GM21447 (cell line): Measurements from ENCODE around the gene SAMSN1.

Experiments
- ATAC-seq: cut with Tn5 transposase; IDR thresholded peaks from one replicate; pipeline ENCODE4 v1.9.1; 2021; ENCODE audit not compliant: unreplicated experiment

SAMSN1 gene

DNA sequence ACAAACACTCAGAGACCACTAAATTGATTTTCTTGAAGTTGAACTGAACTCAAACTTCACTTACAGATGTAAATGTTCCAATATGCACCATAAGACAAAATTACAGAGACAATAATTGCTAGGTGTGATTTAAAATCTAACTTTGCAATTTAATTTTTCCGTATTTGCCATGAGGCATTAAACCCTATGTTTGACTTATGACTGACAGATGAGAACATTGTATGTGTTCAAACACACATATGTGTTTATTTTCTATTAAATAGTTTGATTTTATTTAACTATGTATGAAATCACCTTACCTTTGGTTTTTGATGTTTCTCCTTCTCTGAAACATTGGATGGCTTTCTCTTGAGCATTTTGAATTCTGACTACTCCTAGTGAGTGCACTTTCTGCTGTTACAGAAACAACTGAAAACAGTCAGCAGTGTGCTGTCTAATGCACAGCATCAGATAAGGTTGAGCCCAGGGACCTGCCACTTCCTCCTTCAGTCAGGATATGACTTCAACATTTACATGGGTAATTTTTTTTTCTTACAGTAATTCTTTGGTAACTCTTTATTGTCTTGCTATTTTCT lies at the start of gene SAMSN1:
Gene SAMSN1 (minus strand): TSS at position 410 of the 575 bp plus-strand sequence. CDS start 54 bp downstream, at position 356.
- peak; percentile 77 for ATAC-seq

DNA sequence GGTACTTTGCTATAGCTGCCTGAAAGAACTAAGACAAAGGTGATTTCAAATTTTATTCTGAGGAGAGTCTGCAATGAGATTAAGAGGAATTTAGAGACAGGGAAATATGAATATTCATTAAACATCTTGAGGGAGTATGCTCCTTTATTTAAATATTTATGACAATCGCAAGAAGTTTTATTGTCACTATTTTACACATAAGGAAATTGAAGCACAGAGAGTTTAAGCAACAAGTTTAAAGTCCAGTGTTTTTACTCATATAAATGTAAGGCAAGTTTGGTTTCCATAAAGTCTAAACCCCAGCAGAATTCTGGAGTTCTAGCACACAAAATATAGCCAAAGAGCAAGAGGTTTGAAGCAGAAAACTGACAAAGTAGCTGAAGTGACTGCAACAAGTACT lies 49.3 kb upstream of the SAMSN1 start:
- ATAC-seq = no peak

DNA sequence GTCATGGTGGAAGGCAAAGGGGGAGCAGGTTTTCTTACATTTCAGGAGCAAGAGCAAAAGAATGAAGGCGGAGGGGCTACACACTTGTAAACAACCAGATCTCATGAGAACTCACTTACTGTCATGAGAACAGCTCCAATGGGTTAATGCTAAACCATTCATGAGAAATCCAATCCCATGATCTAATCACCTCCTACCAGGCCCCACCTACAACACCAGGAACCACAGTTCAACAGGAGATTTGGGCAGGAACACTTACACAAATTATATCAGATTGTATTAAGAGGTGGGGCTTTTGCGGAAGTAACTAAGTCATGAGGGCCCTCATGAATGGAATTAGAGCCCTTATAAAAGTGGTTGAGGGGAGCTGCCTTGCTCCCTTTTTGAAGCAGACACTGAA lies 48.9 kb upstream of the SAMSN1 start:
- ATAC-seq = no peak

DNA sequence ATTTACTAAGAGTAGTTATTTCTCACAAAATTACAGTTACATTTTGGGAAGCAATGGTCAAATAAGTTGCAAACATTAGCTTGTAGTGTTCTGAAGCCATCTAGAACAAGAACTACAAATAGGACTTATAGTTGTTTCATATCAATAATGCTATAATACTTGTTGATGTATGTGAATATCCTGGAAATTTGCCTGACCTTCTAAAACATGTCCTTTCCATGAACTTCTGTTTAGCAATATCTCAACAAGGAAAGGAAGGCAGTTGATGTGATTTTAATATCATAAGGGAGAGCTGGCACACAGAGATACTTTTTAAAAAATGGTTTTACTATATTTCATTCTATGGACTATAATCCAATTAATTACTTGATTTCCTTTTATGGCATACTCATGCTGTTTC lies 47.1 kb upstream of the SAMSN1 start:
- no peak for ATAC-seq

DNA sequence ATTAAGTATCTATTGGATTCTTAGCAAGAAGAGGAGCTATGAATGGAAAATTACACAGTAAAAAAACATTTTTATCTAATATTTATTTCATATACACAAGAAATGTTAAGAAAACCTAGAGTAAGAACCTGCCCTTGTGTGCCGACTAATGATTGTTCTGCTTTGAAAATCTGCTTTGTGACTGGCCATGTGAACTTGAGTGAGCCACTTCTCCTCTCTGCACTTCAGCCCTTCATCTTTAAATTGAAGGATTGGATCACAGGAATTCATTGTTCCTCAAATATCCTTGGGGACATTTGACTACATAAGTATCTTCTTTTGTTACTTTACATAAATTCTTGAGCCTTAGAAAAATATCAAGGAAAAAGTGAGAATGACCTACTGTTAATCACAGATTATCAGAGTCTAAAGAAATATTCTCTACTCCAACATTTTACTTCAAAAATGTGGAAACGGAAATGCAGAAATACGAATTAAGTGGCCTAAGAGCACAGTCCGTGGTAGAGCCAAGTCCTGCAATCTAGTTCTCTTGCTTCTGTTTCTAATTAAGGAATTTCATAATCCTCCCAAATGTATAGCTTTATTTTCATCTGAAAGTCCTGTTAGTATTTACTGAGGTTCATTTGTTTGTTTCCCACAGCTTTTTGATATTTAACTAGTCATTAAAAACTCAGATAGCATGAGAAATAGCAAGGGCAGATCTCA lies 46.3 kb upstream of the SAMSN1 start:
- ATAC-seq = no peak

DNA sequence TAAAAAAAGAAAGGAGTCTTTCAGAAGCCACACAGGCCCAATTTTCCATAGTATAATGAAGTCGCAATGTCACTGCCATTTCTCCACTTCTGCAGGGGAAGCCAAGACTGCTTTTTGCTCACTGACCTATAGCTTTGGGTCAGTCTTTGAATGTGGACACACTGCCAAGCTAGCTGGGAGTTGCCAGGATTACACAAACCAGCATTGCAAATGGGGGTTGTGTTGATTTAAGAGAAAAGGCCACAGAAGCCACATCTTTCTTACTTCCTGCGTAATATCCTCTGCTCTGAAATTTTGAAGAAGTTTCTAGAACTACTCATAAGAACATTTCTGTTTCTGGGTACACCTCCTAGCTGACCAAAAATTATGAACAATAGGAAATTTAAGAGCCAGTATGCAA lies 45.8 kb upstream of the SAMSN1 start:
- ATAC-seq = no peak

DNA sequence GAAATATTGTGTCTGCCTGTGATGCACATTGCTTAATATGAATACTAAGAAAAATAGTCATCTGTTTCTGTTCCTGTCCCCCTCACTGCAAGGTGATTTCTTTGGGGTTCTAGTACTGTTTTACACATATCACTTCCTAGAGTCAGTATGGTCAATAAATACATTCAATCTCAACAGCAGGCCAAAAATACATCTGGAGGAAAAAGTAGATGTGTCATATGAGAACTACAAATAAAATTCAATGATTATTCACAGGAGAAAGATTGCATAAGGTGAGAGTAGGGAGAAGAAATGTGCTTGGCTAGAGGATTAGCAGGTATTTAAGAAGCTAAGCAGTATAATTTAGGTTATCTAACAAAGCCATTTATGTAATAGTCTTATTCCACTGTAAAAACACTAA lies 45.3 kb upstream of the SAMSN1 start:
- ATAC-seq = no peak

DNA sequence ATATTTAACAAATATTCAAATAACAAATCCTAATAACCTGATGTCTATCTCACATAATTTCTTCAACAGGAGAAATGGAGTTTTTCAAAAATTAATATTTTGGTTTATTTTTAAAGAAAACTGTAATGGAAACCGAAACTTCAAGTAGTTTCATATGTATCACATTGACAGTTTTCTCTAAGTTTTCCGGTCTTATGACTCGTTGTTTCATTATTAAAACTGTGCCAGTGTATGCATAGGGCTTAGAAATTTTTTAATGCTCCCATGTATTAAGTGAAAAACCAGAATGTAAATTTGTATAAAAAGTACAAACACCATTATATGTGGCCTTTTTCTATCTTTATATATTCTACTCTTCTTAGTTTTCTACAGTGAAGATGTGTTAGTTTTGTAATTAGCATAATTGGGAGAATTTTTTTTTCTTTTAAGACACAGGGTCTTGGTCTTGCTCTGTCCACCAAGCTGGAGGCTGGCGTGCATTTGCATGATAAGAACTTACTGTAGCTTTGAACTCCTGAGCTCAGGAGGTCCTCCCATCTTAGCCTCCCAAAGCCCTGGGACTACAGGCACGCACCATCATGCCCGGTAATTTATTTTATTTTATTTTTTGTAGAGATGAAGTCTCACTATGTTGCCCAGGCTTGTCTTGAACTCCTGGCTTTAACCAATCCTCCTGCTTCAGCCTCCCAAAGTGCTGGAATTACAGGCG lies 43.9 kb upstream of the SAMSN1 start:
- peak; percentile 90 for ATAC-seq

DNA sequence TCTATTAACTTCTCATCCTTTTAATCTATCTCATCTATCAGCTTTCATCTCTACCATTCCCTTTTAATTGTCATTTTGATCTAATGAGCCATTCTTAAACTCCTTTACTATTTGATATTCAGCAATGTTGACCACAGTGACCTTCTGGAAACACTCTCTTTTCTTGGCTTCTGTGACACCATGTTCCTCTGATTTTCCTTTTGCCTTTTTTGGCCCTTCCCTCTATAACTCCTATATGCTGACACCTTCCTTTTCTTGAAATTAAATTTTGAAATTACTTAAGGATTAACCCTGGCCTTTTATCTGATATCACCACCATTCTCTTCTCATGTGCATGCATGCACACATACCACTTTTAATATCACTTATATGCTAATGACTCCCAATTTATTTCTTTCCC lies 41.2 kb upstream of the SAMSN1 start:
- no peak for ATAC-seq

DNA sequence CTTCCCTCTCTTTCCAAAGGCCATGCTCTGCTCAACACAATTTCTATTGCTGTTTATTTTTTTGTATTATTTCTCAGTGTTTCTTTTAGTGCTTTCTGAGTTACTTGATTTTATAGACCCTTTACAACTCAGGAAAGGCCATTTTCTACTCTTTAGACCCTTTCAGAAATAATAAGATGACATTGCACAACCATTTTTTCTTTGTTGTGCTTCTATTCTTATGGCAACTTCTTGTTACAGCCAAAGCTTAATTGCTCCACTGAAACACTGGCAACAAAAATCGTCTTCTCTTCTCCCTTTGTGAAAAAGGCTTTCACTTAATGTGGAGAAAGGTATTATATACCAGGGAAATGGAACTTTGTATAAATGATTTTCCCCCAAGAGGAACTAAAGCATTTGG lies 39.0 kb upstream of the SAMSN1 start:
- no peak for ATAC-seq

DNA sequence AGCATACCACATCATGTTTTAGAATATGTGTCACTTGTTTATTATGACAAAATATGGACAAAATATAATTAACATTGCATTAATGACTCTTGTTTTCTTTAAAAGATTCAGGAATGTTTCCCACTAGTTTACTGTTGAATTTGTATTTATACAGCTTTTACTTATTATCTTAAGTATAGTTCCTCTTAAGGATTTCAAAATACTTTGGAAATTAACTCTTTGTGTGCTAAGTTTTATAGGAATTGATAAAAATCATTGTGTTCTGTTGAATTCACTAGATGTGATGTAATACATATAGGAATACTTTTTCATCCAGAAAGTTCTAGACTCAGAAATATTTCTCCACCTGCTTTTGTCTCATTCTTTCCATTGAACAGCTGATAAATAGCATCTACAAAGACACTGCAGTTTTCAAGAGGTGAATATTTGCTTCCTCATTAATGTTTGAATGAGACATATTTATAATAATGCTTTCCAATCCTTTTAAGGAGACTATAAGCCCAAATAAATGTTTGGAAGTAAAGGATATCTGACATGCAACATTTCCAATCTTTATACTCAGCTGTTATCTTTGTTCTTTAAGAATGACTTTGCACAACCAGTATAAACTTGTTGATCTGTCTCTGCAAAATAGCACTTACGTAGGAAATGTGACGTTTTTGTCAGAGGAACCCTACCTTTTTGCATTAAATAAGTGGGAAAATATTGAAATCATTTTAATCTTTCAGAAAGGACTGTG lies 38.4 kb upstream of the SAMSN1 start:
- no peak for ATAC-seq

DNA sequence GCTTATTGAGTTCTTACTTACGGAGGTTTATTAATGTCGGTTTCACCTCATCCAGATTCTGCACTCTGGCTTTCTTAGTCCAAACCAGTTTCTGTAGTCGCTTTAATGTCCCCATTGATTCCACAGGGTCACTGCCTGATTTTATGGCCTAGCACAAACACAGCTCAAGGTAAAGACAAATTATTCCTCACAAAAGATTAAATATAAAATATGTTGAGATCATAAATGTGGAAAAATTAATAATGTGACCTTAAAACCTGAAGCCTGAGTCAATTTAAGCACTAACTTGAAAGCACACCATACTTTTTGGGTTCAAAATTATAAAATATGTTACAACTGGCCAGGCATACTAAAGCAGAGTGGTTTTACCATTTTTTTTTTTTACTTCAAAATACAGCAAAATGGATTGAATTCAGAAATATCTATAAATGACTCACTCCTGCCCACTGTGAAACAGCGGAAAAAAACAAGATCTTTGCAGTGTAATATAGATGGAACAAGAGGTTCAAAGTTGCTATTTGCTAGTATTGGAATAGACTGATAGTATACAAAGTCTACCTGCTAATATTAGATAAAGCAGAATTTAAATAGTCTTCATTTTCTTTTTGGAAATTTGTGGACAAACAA lies 37.6 kb upstream of the SAMSN1 start:
- no peak for ATAC-seq

DNA sequence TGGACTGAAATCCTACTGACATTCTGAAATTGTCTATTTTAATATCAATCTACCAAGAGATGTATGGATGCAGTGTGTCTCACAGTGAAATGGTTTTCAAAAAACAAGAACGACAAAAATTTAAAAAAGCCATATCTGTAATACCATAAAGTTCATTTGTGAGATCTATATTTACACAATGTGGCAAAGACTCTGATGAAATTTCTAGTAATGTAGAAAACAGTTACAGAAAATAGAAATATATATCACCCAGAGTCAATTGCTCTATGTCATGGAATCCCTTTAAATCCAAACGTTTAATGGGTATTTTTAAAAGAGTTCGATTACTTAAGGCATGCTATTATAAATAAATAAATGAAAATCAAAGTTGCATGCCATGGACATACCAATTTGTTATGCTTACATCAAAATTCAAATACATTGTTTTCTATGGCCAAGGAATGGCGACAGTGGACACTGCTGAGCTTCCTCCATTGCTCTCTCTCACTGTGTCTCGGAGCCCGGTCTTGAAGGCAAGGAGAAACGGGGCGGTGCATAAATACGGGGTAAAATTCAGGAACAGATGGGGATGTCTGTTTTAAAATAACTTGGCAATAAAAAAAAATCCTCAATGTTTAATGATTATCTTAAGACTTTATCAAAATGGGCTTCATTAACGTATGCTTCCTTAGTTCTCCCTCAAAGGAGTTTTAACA lies 37.0 kb upstream of the SAMSN1 start:
- no peak for ATAC-seq

DNA sequence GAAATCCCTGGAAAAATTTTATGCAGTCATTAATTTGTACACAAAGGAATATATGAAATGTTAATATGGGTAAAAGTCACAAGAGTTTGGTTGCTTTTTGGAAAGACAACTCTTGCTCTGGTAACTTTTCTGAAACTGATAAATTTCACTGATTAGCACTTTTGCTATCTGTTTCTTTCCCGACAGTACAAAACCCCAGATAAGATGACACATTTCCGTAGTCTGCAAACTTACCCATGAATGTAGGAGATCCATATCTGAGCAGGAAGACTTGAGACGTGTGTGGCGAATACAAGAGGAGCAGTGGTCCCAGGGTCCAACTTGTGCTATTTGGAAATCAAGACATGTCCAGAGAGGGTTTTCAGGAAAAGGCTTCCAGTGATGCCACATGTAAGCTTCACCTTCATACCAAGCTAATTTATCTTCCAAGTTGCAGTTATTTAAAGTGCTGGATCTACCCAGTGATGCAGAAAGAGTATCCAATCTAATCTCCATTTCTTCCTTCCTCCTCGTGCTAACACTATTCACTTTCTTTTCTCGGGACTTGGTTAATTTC lies 35.9 kb upstream of the SAMSN1 start:
- ATAC-seq = no peak

DNA sequence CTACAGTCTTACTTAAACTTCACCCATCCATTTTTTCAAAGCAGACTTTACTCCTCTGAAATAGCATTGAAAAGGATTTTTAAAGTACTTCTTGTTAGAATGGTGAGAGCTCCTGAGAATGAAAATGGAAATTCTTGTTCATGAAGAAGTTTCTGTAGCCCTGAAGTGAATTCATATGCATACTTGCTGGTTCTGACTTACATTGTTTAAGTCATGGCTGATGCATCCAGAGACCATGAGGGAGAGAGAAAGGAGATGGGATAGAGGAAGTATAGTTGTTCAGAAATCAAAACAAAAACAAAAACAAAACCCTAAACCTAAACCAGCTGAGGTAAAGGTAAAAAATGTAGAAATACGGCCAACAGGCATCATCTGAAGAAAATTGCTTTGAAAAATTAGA lies 27.1 kb upstream of the SAMSN1 start:
- no peak for ATAC-seq

DNA sequence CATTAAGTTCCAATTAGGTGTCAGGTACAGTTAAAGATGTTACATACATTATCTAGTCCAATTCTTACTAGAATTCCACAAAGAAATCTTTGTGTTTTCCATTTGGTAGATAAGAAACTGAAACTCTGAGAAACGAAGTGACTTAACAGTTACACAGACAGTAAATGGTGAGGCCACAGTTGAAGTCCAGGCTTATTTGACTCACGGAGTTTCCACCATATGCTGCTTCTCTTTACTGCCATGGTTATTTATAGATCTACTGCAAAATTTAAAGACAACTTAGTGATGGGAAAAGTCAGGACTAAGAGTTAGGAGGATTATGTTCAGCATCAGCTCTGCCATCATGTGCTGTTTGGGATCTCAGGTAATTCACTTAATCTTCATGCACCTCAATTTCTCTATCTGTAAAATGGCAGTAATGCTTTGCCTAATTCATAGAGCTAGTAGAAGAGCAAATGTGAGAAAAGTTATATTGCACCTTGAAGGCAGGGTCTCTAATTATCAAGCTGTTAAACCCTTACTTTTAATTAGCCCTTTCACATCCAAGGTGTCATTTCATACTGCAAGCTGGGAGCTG lies 26.2 kb upstream of the SAMSN1 start:
- no peak for ATAC-seq

DNA sequence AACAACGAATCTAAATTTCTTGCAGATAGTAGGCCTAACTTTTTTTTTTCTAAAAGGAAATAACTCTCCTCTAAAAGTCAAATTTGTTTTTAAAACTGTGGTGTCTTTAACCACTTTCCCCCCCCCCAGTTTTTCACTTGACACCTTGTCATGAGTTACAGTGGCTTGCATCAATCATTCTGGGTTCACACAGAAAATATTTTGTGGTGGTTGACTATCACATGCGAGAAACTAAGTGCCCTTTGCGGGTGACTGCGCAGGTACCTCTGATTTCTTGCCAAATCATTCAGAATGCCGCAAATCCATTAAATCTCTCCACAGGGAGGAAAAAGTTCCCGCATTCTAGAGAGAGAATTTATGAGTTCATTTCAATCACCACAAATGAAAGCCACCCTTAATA lies 23.8 kb upstream of the SAMSN1 start:
- no peak for ATAC-seq

DNA sequence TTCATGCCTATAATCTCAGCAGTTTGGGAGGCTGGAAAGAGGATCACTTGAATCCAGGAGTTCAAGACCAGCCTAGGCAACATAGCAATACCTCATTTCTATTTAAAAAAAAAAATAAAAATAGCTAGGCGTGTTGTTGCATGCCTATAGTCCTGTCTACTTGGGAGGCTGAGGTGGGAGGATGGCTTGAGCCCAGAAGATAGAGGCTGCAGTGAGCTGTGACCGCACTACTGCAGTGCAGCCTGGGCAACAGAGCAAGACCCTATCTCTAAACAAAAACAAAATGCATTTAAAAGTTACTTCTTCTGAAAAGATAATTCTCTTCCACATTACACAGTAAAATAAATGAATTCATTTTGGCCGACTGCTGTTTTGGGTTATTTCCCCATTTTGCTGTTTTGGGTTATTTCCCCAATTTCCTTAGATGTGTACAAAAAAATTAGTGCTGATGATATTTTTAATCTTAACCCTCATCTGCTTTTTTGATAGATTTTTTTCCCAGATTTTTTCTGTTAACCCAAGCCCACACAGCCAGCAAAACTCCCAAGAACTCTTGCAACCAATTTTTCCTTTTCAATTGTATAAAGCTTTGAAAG lies 23.0 kb upstream of the SAMSN1 start:
- ATAC-seq = no peak
